ENCODE data around the gene MRPL46. TPM values are rescaled to one million over a fixed set of nuclear protein-coding genes. Genes with fewer than 3 reads are reported as not detected.

The MRPL46 gene
- total and polyA plus RNA-seq, 2 donors (not counting 3 experiments of a cell fraction or from before 2014, with no cell fraction given): 24.5 to 30.9 TPM

GRCh38 chr15:88489321-88489720 is 22.1 kb upstream of the MRPL46 start:
- H4K20me1 ChIP-seq (replicated peaks; ENCODE audit: control insufficient read depth, extremely low read depth, insufficient read depth, low read length): no peaks in the 10 kb centered on the region
- no peaks in the 10 kb centered on the region for H3K9me1 ChIP-seq (replicated peaks; ENCODE audit: control insufficient read depth, extremely low read depth, insufficient read depth, low read length)
- H3K9ac ChIP-seq (replicated peaks; ENCODE audit: extremely low read depth, insufficient read depth, low read length): no peak overlapping the region
- intact Hi-C loops (cut with micrococcal nuclease): no loop called here
- no peaks in the 10 kb centered on the region for H3K9me3 ChIP-seq (replicated peaks; ENCODE audit: control insufficient read depth, insufficient read depth, low read length)
- DNase-seq (ENCODE audit: low read depth, low spot score): no peak
- no peaks in the 10 kb centered on the region for H3K36me3 ChIP-seq (ENCODE audit: control insufficient read depth in 2 of 2, extremely low read depth in 1 of 2, insufficient read depth in 2 of 2, low read length in 2 of 2)
- FAIRE-seq: no peak
- H3K4me3 ChIP-seq (replicated peaks in 1 of 3; ENCODE audit: insufficient read depth in 1 of 3, low read depth in 1 of 3, low read length in 3 of 3): no peak overlapping the region
- no TSS peak for BruUV-seq (replicated peaks)
- no peak for TF ChIP-seq POLR2AphosphoS5 (IDR thresholded peaks at IDR 0.05; ENCODE audit: insufficient read depth, low read depth, low read length)
- no peak for TF ChIP-seq GATA2 (IDR thresholded peaks at IDR 0.05; ENCODE audit: insufficient read depth, insufficient read length, low read depth, low read length)
- no peak for TF ChIP-seq MYC (IDR thresholded peaks at IDR 0.05; ENCODE audit: low read depth, low read length)
- TF ChIP-seq POLR2A (IDR thresholded peaks at IDR 0.05; ENCODE audit: low read depth, low read length): no peak
- no peak for TF ChIP-seq CTCF (IDR thresholded peaks at IDR 0.05; ENCODE audit: extremely low read depth in 1 of 2, insufficient read depth in 1 of 2, low read depth in 1 of 2, low read length in 2 of 2)
- TF ChIP-seq EZH2 (IDR thresholded peaks at IDR 0.05; ENCODE audit: borderline replicate concordance, low read depth, low read length, severe bottlenecking): no peak
- no peak for TF ChIP-seq MAX (IDR thresholded peaks at IDR 0.05; ENCODE audit: insufficient read depth, insufficient read length)
- TF ChIP-seq FOS (IDR thresholded peaks at IDR 0.05; ENCODE audit: borderline replicate concordance, insufficient read depth, low read length): no peak
- TF ChIP-seq JUN (IDR thresholded peaks at IDR 0.05; ENCODE audit: borderline replicate concordance, insufficient read depth, insufficient read length, low read depth): no peak
- H3K4me2 ChIP-seq (ENCODE audit: insufficient read depth, low read length): no peak overlapping the region
- H3K4me1 ChIP-seq (ENCODE audit: control insufficient read depth, extremely low read depth, insufficient read depth, low read length): no peaks in the 10 kb centered on the region
- H3K27me3 ChIP-seq (ENCODE audit: control insufficient read depth in 2 of 2, insufficient read depth in 2 of 2, low read length in 2 of 2): no peaks in the 10 kb centered on the region
- no peak overlapping the region for H3K27ac ChIP-seq (ENCODE audit: insufficient read depth, low read depth, low read length)
- no peaks in the 10 kb centered on the region for H3K79me2 ChIP-seq (ENCODE audit: control insufficient read depth, insufficient read depth, low read length)
- CTCF ChIA-PET: interaction anchor here (0.8 to 1.3 kb wide), 3 partner anchors 11 to 345 kb away, joined by 3 read pairs; no protein-coding TSS in a partner anchor
- POLR2A ChIA-PET: no interaction called here
- dilution Hi-C loops (cut with MboI; ENCODE audit: extremely low pct_ligation_motif_present, low sequenced_read_pairs): no loop called here
- no peak overlapping the region for H2AFZ ChIP-seq (ENCODE audit: low read depth, low read length)

Data from endothelial cell of umbilical vein (primary cell).